Adrenal gland (tissue), 5 donors: Measurements from ENCODE around the gene KCNMB2.

Experiments used
- POLR2A ChIP-seq, 2 donors: fragments of 450-650 bp; IDR thresholded peaks; one replicate each; pipeline ENCODE4 v1.6.1; 2017; ENCODE audit warnings: antibody characterized with exemption in 2 of 2, mild to moderate bottlenecking in 2 of 2, moderate library complexity in 1 of 2
- TF ChIP-seq, protein P1 (sequence below), 6 experiments: fragments of 450-650 bp in 4 of 6; fragments of 200-600 bp in 2 of 6; sonication (generic) in 1 of 6; IDR thresholded peaks; 1 replicate in 5 of 6; 2 replicates in 1 of 6; pipeline versions ENCODE4 v1.5.1 to v1.8.0; 2016 to 2021; ENCODE audit warnings: antibody characterized with exemption in 6 of 6, mild to moderate bottlenecking in 2 of 6, moderate library complexity in 1 of 6
- donor health status: DM: no; HTN: no; CAD: no.

DNA sequence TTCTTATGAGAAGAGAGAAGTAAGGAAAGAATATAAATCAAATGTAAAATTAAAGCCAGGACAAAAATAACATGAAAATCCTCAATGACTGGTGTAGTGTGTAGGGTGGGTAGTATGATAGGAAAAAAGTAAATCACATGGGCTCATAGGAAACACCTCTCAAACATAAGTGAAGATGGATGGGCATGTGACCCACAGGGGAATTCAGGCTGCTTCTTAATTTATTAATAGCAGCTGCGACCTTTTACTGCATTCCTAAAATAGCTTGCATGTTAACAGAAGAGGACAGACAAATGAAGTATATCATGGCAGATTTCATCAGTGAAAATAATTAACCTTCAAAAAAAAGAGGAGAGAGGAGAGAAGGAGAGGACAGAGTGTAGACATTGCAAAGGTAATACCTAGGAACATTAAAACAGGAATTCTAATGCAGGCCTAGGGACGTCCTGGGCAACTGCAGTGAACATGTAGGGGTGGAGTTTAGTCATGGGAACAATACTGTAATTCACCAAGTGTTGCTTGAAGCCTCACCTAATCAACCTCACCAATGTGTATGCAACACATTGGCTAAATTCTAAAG lies 132.9 kb downstream of the KCNMB2 start:
- TF ChIP-seq, protein P1, sequence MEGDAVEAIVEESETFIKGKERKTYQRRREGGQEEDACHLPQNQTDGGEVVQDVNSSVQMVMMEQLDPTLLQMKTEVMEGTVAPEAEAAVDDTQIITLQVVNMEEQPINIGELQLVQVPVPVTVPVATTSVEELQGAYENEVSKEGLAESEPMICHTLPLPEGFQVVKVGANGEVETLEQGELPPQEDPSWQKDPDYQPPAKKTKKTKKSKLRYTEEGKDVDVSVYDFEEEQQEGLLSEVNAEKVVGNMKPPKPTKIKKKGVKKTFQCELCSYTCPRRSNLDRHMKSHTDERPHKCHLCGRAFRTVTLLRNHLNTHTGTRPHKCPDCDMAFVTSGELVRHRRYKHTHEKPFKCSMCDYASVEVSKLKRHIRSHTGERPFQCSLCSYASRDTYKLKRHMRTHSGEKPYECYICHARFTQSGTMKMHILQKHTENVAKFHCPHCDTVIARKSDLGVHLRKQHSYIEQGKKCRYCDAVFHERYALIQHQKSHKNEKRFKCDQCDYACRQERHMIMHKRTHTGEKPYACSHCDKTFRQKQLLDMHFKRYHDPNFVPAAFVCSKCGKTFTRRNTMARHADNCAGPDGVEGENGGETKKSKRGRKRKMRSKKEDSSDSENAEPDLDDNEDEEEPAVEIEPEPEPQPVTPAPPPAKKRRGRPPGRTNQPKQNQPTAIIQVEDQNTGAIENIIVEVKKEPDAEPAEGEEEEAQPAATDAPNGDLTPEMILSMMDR (IDR thresholded peaks at IDR 0.05): no peak
- no peak for TF ChIP-seq POLR2A (IDR thresholded peaks at IDR 0.05)
